ENCODE results near the gene CAMLG. TPM values are rescaled to one million over a fixed set of nuclear protein-coding genes. Genes with fewer than 3 reads are reported as not detected.

Gene CAMLG
- total and polyA plus RNA-seq, 9 of the 15 experiments (the other 6 are each of a cell fraction or from before 2014, with no cell fraction given): 11.3 to 22.0 (median 16.3) TPM

- TF ChIP-seq ZNF318 (IDR thresholded peaks at IDR 0.05; ENCODE audit: borderline replicate concordance in 1 of 2, low read depth in 1 of 2): no peak
- TF ChIP-seq DPF2 (IDR thresholded peaks at IDR 0.05): no peak
- peak; percentile 92 for TF ChIP-seq USF1 (CRISPR knock-in tag; IDR thresholded peaks at IDR 0.05)
- peak; percentile 57; the same call in 1 of the 2 replicates for TF ChIP-seq ZBTB9 (CRISPR knock-in tag; IDR thresholded peaks at IDR 0.05)
- peak; percentile 61 for TF ChIP-seq E2F3 (CRISPR knock-in tag; IDR thresholded peaks at IDR 0.05)
- TF ChIP-seq TBL1XR1 (IDR thresholded peaks at IDR 0.05; ENCODE audit: low read length in 2 of 2): peak in 1 of 2 experiments; percentile 54; a peak in 1 of 4 replicates
- TF ChIP-seq PHB (CRISPR knock-in tag; IDR thresholded peaks at IDR 0.05): no peak
- TF ChIP-seq ZNF280B (CRISPR knock-in tag; IDR thresholded peaks at IDR 0.05): no peak
- TF ChIP-seq ZC3H4 (CRISPR knock-in tag; IDR thresholded peaks at IDR 0.05; ENCODE audit: borderline replicate concordance): no peak
- TF ChIP-seq ZFP91 (CRISPR knock-in tag; IDR thresholded peaks at IDR 0.05): peak; percentile 72; the same call in 1 of the 2 replicates
- TF ChIP-seq ATF7 (IDR thresholded peaks at IDR 0.05): peak; percentile 90
- no peak for TF ChIP-seq POLR3G (IDR thresholded peaks at IDR 0.05; ENCODE audit: extremely low read depth, insufficient read length, insufficient replicate concordance)
- TF ChIP-seq SUPT5H (IDR thresholded peaks at IDR 0.05): peak; percentile 78
Measured at GRCh38 chr5:134738133-134738962, at the start of gene CAMLG (continued).

Data from K562 (cell line).